Head of caudate nucleus (tissue), 42 donors: ENCODE measurements around the gene MTMR1.
A peak's percentile ranks its signal among the peaks of the same experiment; 100 is the strongest.

Experiments
- DNase-seq, 42 donors: peaks; one replicate each; pipeline versions ENCODE4 v3.0.0 to v3.0.0-alpha.2; 2020 to 2021; ENCODE audit warnings: mixed read lengths in 7 of 42
- intact Hi-C: fragments of 100-400 bp; cut with DNase I; formaldehyde crosslinking; loops from one replicate; pipeline ENCODE4 v1.15.0; 2022

The MTMR1 gene

GRCh38 chrX:150694738-150695410, 1.7 kb downstream of the MTMR1 start:
- intact Hi-C loops: no loop called here
- no peak for DNase-seq

DNA sequence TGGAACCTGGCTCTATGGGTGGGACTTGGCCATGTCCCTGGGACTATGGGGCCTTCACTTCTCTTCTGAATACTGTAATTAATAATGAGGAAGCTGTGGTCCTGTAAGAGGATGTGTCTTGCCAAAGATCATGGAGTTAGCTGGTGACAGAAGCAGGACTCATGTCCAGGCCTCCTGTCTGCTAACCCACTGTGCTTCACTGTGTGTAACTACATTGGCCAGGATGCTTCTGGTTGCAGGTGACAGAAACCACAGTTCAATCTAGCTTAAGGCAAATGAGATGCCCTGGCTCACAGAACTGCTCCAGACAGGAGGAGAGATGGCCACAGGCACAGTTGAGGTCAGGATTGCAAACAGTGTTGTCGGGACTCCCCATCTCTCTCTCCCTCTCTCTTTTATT, 3.1 kb downstream of the MTMR1 start:
- intact Hi-C loops: no loop called here
- no peak for DNase-seq

GRCh38 chrX:150696866-150697265, 3.7 kb downstream of the MTMR1 start:
- no peak for DNase-seq
- intact Hi-C loops: no loop called here

DNA sequence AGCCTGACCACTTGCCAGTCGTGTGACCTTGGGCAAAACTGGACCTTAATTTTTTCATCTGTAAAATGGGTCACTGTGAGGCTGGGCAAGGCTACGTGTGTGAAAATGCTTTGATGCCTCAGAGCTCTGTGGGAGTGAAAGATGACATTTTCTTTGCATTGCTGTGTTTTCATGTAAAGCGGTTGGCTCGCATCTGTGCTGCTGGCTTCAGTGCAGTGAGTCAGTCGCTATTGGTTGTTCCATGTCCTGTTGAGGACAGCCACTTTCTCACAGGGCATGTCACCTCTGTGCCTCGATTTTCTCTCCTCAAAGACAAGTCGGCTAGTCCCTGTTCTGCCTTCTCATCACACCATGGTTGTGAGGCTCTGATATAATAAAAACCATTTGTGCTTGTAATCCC, 4.4 kb downstream of the MTMR1 start:
- DNase-seq: no peak
- intact Hi-C loops: no loop called here

GRCh38 chrX:150698981-150699380, 5.8 kb downstream of the MTMR1 start:
- no peak for DNase-seq
- intact Hi-C loops: no loop called here

- DNase-seq: no peak
- intact Hi-C loops: no loop called here
Observed at GRCh38 chrX:150700107-150700506, 6.9 kb downstream of the MTMR1 start.

GRCh38 chrX:150701377-150701776, 8.2 kb downstream of the MTMR1 start:
- DNase-seq: no peak
- intact Hi-C loops: no loop called here

- no peak for DNase-seq
- intact Hi-C loops: no loop called here
Observed at GRCh38 chrX:150702966-150703694, 9.9 kb downstream of the MTMR1 start.

DNA sequence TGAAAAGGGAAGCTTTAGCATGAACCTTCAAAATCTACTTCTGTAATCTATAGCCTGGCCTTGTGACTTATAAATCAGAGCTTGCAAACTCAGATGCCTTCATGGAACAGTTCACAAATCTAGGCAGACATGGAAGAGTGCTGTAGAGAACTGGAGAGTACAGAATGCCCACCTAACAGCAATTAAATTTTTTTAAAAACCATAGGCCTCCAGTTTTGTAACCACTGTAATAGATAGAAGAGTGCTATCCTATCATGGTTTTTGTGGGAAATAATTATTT, 10.4 kb downstream of the MTMR1 start:
- intact Hi-C loops: no loop called here
- no peak for DNase-seq

DNA sequence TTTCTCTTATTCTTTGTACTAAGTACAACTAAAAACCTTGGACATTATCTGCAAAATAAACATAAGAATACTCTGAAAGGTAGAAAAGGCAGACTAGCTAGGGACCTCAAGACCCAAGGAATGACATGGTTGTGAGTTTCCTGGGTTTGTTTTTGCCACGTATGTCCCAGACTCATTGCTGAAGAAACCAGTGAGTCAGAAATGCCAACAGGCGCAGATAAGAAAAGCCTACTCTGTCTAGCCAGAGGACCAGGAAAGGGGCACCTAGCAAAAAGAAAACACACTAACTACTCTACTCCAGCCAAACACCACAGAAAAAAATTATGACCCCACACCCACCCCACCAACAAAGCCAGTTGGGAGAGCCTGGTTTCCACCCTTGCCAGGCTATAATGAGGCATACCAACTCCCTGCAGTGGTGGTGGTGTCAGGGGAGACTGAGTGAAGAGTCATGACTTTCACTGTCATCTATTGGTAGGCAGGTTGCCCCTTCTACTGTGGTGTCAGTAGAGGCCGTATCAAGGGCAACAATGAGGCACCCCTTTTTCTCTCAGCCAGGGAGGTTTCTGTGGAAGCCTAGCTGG, 10.9 kb downstream of the MTMR1 start:
- DNase-seq: no peak
- intact Hi-C loops: no loop called here

DNA sequence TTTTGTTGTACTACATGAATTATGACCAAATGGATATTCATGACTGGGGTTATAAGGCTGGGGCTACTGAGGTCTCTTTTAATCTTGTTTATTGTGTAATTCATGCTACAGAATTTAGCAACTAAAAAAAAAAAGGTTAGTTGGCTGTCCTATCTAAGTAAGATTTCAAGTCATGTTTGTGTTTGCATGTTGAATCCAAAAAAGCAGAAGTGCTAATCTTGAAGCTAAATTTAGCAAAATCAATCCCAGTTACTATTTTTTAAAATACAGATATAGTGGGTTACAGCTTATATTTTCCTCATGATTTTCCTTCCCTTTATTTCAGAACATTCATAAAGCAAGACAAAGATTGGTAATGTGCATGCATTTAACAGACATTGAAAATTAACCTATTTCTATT, 19.4 kb downstream of the MTMR1 start:
- DNase-seq: no peak
- intact Hi-C loops: loop anchor here (10.0 kb wide), 1 partner anchor 748 kb away; no protein-coding TSS in a partner anchor

DNA sequence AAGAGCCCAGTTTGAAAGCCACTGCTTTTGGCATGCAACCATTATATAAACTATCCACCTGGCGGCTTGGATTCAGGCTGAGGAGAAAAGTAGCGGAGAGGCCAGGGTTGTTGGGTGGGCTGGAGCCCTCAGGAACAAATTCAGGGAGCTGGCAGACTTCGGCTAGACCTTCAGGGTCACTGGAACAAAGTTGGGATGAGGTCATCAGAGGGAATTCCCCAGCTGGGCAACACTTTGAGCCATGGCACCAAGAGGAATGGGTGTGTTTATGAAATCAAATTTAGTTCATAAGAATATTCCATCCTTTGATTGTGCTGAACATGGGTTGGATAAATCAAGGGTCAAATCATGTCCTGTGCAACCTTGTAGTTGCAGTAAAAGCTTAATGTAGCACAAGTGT, 22.0 kb downstream of the MTMR1 start:
- intact Hi-C loops: loop anchor here (10.0 kb wide), 1 partner anchor 750 kb away; no protein-coding TSS in a partner anchor
- DNase-seq: no peak

- intact Hi-C loops: loop anchor here (10.0 kb wide), 1 partner anchor 755 kb away; no protein-coding TSS in a partner anchor
- DNase-seq: no peak
Observed at GRCh38 chrX:150719621-150720020, 26.4 kb downstream of the MTMR1 start.

GRCh38 chrX:150729956-150730355, 36.8 kb downstream of the MTMR1 start:
- intact Hi-C loops: no loop called here

DNA sequence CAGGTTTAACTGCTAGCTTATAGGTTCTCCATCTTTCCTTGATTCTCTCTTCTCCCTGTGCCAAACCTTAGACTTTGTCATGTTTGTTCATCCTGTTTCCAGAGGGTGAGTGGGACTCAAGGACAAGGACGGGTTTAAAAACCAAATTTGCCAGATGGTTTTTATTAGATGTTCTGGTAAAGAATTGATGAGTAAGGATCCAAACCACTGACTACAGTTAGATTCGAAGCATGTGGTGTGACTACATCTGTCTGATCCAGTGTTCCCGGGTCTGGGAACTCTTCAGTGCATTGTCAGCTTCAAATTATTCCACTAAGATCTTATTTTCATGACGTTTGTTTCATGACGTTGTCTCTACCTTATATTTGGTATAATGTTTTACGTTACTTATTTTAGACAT, 37.5 kb downstream of the MTMR1 start:
- intact Hi-C loops: no loop called here
- no peak for DNase-seq

More at GRCh38 chrX:150729956-150730355, 36.8 kb downstream of the MTMR1 start:
- DNase-seq: no peak

DNA sequence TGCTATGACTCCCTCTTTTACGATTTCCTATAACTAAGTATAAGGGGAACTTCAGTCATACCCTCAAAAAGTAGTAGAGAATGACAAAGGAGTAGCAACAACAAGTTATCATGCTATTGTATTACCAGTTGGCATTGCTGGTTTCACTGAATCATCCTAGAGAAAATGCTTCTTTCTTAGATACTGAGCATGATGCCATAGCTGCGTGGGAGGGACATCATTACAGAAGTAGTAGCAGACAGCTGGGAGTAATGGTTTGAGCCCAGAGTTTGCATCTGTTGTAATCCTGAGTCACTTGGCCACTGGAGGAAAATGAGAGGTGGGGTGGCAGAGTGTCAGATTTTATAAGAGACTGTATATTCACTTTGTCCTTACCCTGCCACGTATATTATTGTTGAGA, 38.6 kb downstream of the MTMR1 start:
- DNase-seq: peak in 26 of 42 donors; percentile 7 to 77 (median 32)
- intact Hi-C loops: no loop called here

GRCh38 chrX:150736475-150736874, 43.3 kb downstream of the MTMR1 start:
- DNase-seq: no peak
- intact Hi-C loops: no loop called here

DNA sequence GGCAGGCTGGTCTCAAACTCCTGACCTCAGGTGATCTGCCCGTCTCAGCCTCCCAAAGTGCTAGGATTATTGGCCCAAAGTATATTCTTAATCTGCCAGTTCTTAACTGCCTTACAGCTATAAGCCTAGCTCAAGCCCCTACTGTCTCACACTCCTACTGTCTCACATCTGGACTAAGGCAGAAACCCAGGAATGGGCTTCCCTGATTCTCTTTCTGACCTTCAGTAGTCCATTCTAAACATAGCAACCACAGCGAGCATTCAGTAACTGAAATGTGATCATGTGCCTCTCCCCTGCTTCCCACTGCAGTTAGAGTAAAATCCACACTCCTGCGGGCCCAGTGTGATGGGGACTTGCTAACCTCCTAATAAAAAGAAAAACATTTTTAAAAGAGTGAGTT, 58.9 kb downstream of the MTMR1 start:
- no peak for DNase-seq
- intact Hi-C loops: no loop called here

- no peak for DNase-seq
- intact Hi-C loops: no loop called here
Observed at GRCh38 chrX:150753357-150753756, 60.2 kb downstream of the MTMR1 start.

DNA sequence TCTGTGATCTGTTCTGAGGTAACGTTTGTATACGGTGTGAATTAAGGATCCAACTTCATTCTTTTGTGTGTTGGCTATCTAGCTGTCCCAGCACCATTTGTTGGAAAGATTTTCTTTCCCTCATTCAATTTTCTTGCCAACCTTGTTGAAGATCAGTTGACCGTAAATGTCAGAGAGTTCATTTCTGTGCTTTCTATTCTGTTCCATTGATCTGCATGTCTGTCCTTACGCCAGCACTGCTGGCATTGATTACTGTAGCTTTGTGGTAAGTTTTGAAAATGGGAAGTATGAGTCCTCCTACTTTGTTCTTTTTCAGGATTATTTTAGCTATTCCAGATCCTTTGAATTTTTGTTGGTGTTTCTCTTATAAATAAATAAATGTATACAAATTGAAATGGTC, 60.8 kb downstream of the MTMR1 start:
- intact Hi-C loops: no loop called here
- DNase-seq: no peak

DNA sequence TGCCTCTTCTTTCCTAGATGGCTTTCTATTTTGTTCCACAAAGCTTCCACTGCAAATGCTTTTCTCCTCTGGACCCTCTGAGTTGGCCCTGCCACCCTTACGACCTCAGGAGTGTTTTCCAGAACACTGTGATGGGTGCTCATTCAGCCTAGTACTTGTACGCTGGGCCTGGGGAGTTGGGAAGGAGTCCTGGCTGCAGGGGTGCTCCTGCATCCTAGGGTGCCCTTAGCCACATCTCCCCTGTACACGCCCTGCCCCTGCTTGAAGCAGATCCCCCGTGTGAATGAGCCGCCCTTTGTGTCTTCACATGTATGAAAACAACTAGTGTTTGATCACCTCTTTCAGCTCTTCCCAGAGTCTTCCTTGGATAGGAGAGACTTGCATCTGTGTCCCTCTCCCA, 64.2 kb downstream of the MTMR1 start:
- intact Hi-C loops: no loop called here

More for the DNA sequence above, 64.2 kb downstream of the MTMR1 start:
- DNase-seq: no peak
